WERI-Rb-1 (cell line): Measurements from ENCODE around the gene ATXN7L3.

Source experiments
- DNase-seq: peaks from one replicate; pipeline ENCODE4 v3.0.0-alpha.2; 2020
- H3K27ac ChIP-seq: fragments of 250-450 bp; sonication (Bioruptor Pico); 2 replicates; pipeline ENCODE4 v1.5.1; 2020; ENCODE audit warnings: mild to moderate bottlenecking, moderate library complexity
- H3K27me3 ChIP-seq: fragments of 250-450 bp; sonication (Bioruptor Pico); 2 replicates; pipeline ENCODE4 v1.5.1; 2021; ENCODE audit warnings: mild to moderate bottlenecking, low read depth, moderate library complexity; ENCODE audit not compliant: insufficient read depth, severe bottlenecking
- H3K36me3 ChIP-seq: fragments of 250-450 bp; sonication (Bioruptor Pico); 2 replicates; pipeline ENCODE4 v1.5.1; 2020; ENCODE audit warnings: mild to moderate bottlenecking, moderate library complexity
- H3K4me3 ChIP-seq: 2 replicates; pipeline ENCODE4 v1.5.1; 2011; ENCODE audit warnings: low read depth, mild to moderate bottlenecking, control low read depth, low read length
- H3K9me3 ChIP-seq: fragments of 250-450 bp; sonication (Bioruptor Pico); 2 replicates; pipeline ENCODE4 v1.5.1; 2021; ENCODE audit warnings: mild to moderate bottlenecking, moderate library complexity; ENCODE audit not compliant: severe bottlenecking
- TF ChIP-seq, protein P1 (sequence below): IDR thresholded peaks from 2 replicates; pipeline ENCODE4 v1.5.1; 2011; ENCODE audit warnings: low read depth, mild to moderate bottlenecking, control low read depth, inconsistent platforms, low read length

Gene ATXN7L3

DNA sequence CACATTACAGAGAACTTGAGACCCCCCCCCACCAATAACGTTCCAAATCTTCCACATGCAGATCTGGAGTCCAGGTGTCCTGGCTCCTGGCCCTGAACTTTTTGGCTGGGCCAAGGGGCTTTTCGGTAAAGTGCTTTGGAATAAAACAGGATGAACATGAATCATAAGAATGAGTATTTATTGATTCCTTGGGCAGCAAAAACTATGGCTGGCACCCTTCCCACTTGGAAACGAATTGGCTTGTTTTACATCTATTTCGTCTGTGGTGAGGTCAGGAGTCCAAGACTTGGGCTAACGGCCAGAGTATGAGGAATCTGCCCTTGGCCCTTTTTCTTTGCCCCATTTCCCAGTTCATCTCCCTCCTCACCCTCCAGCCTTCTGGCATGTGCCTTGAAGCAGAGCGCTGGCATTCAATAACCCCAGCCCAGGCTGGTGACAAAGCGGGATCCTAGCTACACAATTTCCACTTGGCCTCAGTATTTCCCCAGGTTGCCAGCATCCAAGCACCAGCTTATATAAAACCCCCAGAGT, 23.9 kb upstream of the ATXN7L3 start:
- DNase-seq = no peak

DNA sequence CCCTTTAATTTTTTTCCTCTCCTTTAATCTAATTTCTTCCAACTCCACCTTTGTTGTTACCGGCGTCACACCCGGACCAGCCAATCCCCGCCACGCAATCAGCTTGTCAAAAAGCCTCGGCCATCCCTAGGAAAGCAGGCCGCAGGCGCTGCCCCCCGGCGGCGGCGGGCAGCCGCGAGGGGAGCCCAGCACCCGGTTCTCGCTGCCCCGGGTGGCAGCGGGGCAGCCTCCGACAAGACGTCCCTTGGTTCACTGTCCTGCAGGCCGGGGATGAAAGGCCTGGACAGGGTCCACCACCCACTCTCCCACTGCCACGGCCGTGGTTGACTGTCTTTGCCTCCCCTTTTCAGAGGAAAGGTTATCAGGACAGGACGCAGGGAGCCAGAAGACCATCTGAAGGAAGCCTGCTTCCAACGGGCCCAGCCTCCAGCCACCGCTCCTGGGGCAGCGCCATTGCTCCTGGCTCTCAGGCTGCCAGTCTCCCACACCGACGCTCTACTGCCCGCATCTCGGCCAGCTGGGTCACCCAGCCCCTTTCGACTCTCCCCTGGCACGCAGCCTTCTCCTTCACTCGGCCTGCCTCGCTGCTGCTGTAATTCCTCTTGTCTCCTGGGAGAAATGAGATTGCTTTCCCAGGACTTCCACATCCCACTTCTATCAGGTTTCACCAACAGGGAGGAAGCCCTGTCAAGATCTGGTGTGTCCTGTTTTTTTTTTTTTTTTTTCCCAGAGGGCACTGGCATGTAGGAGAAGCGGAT, 22.6 kb upstream of the ATXN7L3 start:
- H3K27me3 ChIP-seq = no peaks in the 10 kb centered on the region
- peaks cover 17% of the 10 kb centered on the region for H3K36me3 ChIP-seq
- H3K9me3 ChIP-seq = no peaks in the 10 kb centered on the region
- peak overlapping the region; percentile 68 for H3K4me3 ChIP-seq
- TF ChIP-seq, protein P1, sequence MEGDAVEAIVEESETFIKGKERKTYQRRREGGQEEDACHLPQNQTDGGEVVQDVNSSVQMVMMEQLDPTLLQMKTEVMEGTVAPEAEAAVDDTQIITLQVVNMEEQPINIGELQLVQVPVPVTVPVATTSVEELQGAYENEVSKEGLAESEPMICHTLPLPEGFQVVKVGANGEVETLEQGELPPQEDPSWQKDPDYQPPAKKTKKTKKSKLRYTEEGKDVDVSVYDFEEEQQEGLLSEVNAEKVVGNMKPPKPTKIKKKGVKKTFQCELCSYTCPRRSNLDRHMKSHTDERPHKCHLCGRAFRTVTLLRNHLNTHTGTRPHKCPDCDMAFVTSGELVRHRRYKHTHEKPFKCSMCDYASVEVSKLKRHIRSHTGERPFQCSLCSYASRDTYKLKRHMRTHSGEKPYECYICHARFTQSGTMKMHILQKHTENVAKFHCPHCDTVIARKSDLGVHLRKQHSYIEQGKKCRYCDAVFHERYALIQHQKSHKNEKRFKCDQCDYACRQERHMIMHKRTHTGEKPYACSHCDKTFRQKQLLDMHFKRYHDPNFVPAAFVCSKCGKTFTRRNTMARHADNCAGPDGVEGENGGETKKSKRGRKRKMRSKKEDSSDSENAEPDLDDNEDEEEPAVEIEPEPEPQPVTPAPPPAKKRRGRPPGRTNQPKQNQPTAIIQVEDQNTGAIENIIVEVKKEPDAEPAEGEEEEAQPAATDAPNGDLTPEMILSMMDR = peak; percentile 36
- DNase-seq = peak; percentile 83
- peak overlapping the region; percentile 99 for H3K27ac ChIP-seq

More for the DNA sequence above, 23.9 kb upstream of the ATXN7L3 start:
- Histone ChIP-seq H3K27me3 (no peaks in the 10 kb centered on the region), H3K27ac (no peak overlapping the region), H3K36me3 (peaks cover 9% of the 10 kb centered on the region), H3K9me3 (no peaks in the 10 kb centered on the region), H3K4me3 (no peak overlapping the region)
- TF ChIP-seq, protein P1 = no peak

DNA sequence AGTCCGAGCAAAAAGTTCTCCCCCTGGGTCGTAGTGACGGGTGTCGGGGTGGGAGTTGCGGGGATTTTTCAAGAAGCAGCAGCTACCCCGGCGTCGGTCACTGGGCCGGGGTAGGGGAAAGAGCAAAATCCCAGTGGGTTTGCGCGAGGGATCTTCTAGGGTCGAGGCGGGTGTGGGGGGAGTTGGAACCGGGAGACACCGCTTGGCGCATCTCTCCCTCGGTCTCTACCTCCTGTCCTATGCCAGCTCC, 22.1 kb upstream of the ATXN7L3 start:
- Histone ChIP-seq H3K9me3 (no peaks in the 10 kb centered on the region), H3K27ac (peak overlapping the region; percentile 99), H3K36me3 (peaks cover 22% of the 10 kb centered on the region), H3K27me3 (no peaks in the 10 kb centered on the region), H3K4me3 (peak overlapping the region; percentile 68)
- DNase-seq = peak; percentile 57
- TF ChIP-seq, protein P1 = no peak

- TF ChIP-seq, protein P1 = no peak
- Histone ChIP-seq H3K27me3 (no peaks in the 10 kb centered on the region), H3K9me3 (no peaks in the 10 kb centered on the region), H3K36me3 (peaks cover 27% of the 10 kb centered on the region), H3K4me3 (peak overlapping the region; percentile 68), H3K27ac (peak overlapping the region; percentile 99)
- DNase-seq = peak; percentile 86
Measured at GRCh38 chr17:44221084-44221861, 21.6 kb upstream of the ATXN7L3 start.

DNA sequence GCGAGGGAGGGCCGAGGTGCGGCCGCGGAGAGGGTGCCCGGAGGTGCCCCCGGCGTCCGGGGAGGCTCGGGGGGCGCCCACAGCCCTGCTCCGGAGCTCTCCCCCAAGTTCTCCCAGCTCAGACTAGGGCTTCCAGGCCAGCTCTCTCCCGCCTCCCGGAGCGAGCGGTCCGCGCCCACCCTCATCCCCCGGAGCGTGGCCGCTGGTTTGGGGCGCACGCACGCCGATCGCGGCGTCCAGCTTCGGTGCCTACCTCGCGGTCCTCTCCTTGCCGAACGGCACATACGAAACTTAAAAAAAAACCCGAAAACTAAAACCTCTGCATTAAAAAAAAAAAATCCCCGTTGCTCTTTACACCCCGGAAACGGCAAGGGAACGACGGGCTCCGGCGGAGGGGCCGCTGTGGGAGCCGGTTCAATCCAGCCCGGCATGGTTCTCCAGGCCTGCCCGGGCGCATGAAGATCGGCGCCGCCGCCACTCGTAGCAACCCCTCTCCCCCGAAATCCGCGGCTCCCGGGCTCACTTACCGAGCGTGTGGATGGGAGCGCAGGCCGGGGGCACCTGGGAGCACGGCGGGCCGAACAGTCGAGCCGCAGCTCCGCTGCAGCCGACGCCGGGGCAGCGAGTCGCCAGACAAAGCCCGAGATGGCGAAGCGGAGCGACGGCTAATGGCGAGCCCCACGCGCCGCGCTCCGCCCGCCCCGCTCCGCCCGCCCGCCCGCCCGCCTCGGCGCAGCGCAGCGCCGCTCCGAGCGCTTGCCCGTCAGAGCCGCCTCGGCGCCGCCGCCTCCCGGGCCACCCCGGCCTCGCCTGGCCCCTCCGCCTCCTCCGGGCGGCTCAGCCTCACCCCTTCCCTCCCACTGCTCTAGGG, 20.8 kb upstream of the ATXN7L3 start:
- Histone ChIP-seq H3K9me3 (no peaks in the 10 kb centered on the region), H3K4me3 (peak overlapping the region; percentile 68), H3K27ac (peak overlapping the region; percentile 99), H3K36me3 (peaks cover 36% of the 10 kb centered on the region), H3K27me3 (no peaks in the 10 kb centered on the region)
- peak; percentile 55 for DNase-seq
- TF ChIP-seq, protein P1 = no peak
